Stomach smooth muscle (tissue), 2 donors: ENCODE data around the gene ALDH1L1.
A peak's percentile ranks its signal among the peaks of the same experiment; 100 is the strongest.

Source experiments
- H3K27ac ChIP-seq: one replicate; pipeline ENCODE4 v1.7.0; 2013; ENCODE audit warnings: mild to moderate bottlenecking, low read length, inconsistent platforms
- H3K27me3 ChIP-seq, 2 donors: one replicate each; pipeline ENCODE4 v1.7.0; 2013; ENCODE audit warnings: low read length in 2 of 2; ENCODE audit not compliant: insufficient read depth in 2 of 2, control insufficient read depth in 1 of 2
- H3K36me3 ChIP-seq, 2 donors: one replicate each; pipeline ENCODE4 v1.7.0; 2013; ENCODE audit warnings: low read length in 2 of 2; ENCODE audit not compliant: control insufficient read depth in 2 of 2, insufficient read depth in 2 of 2
- H3K4me1 ChIP-seq: one replicate; pipeline ENCODE4 v1.7.0; 2013; ENCODE audit warnings: low read length; ENCODE audit not compliant: control insufficient read depth, insufficient read depth
- H3K4me3 ChIP-seq, 2 donors: one replicate each; pipeline ENCODE4 v1.7.0; 2013; ENCODE audit warnings: low read length in 2 of 2
- H3K9ac ChIP-seq, 2 donors: one replicate each; pipeline ENCODE4 v1.7.0; 2013; ENCODE audit warnings: low read length in 2 of 2, mild to moderate bottlenecking in 1 of 2
- H3K9me3 ChIP-seq, 2 donors: one replicate each; pipeline ENCODE4 v1.7.0; 2013; ENCODE audit warnings: low read length in 2 of 2; ENCODE audit not compliant: control insufficient read depth in 2 of 2
- donor health status: healthy.
- donor health status: Pancreatic carcinoma.

ALDH1L1 gene

DNA sequence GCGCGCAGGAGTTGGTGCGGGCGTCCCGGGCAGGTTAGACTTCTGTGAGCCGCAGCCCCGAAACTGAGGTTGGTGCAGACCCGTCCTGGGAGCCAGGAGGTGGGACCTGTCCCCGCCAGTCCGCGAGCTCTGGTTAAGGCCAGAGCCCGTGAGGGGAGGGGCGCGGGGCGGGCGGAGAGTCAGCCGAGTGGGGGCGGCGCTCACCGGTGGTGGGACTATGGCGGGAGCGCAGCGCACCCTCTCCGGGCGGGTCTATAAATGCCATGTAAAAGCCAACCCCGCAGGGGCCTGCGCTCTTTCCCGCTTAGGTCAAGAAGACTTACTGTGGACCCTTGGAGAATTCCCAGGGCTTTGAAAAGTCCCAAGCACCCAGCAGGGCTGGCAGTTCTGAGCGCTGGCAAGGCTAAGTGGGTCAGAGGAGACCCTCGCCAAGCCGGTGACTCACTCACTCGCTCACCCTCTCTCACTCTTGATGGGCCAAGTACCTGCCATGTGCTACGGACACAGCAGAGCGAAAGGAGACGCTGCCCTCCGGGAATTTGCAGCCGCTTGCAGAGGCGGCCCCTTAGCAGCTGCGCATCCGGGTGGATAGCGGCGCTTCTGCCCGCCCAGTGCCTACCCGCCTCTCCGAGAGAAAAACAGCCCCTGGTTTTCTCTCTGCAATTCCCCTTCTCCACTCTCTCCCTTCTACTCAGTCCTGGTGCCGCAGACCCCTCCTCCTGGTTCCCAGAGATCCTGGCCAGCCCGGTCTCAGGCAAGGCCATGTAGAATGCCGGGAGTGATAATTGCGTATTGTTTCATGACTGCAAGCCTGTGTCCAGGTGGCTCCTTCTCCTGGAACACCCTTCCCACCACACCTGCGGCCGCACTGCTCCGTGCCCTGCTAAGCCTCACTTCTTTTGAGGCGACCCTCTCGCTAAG, at the start of gene ALDH1L1:
Gene ALDH1L1 (minus strand): TSS at position 110 of the 921 bp plus-strand sequence. CDS start 19,607 bp downstream, outside the sequence.
- Histone ChIP-seq H3K9ac (peak within 1 kb of the TSS; percentile 83 to 84), H3K4me1 (peaks cover 20% of the 10 kb centered on the region), H3K27me3 (no peaks in the 10 kb centered on the region), H3K9me3 (no peaks in the 10 kb centered on the region), H3K36me3 (no peaks in the 10 kb centered on the region), H3K27ac (peak within 1 kb of the TSS; percentile 94), H3K4me3 (peak within 1 kb of the TSS; percentile 62 to 81)

DNA sequence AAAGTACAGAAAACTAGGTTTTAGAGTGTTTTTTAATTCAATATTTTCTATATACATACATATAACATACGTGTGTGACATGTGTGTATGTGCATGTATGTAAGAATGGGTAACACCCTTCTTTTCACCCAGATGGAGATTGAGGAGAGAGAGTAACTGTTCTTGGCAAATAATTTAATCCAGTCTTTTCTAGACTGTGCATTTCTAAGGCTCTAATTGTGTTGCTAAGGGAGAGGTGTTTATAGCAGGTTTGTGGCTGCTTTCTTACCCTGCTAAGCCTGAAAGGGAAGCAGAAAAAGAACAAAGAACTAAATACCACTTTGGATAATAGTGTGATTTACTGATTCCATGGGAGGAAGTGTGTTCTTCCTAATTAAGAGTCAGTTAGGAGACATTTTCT, 46.0 kb upstream of the ALDH1L1 start:
- H3K27me3 ChIP-seq, result no peaks in the 10 kb centered on the region
- no peaks in the 10 kb centered on the region for H3K9me3 ChIP-seq
- H3K9ac ChIP-seq, result no peak overlapping the region
- H3K27ac ChIP-seq, result no peak overlapping the region
- no peaks in the 10 kb centered on the region for H3K36me3 ChIP-seq
- H3K4me3 ChIP-seq, result no peak overlapping the region
- no peaks in the 10 kb centered on the region for H3K4me1 ChIP-seq

DNA sequence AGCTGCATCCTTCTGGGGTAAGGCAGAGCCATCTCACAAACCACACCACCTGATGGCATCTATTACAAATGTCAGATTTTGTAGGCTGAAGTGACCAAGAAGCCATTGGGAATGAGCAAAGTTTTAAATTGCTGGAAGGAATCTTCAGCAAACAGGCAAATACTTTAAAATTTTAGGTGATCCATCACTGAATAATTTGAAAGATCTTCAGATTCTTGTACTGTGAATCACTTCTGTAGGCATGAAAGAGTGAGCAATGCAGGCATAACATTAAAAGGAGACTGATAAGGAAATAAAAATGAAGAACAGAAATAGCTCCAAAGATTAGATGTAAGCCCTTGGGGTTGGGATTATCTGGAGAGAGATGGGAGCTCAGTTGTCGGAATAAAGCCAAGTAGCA, 36.0 kb upstream of the ALDH1L1 start:
- Histone ChIP-seq H3K27me3 (peaks cover 3 to 5% of the 10 kb centered on the region in 2 donors), H3K36me3 (no peaks in the 10 kb centered on the region), H3K4me1 (peaks cover 8% of the 10 kb centered on the region), H3K9me3 (no peaks in the 10 kb centered on the region), H3K27ac (no peak overlapping the region), H3K9ac (no peak overlapping the region), H3K4me3 (no peak overlapping the region)

DNA sequence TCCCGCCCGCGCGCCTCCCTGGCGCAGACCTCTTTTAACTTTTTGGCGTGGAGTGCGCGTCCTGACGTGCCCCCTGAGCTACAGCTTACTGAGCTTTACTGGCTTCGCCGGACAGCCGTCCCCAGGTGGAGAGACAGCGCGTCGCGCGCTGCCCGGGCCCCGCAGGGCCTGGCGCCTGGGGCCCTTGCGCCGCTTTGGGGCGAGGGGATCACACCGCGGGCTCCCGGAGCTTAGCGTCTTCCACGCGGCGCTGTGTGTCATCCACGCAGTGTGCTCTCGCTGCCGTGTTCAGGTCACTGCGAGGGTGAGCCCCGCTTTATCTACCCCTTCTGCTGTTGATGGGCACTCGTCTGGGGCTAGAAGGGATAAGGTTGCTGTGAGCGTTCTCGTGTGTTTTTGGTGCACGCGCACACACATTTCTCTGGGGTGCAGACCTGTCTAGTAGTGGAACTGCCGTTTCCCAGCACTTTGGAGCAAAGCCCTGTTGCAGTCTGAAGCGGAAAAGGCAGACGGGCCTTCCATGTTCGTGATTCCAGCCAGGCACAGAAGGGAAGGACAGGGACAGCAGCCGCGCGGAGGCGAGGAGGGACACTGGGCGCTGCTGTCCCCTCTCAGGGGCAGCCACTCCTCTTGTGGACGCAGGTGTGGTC, 33.1 kb upstream of the ALDH1L1 start:
- no peaks in the 10 kb centered on the region for H3K9me3 ChIP-seq
- H3K4me3 ChIP-seq, result peak overlapping the region; percentile 70 to 76
- peak overlapping the region; percentile 11 for H3K27ac ChIP-seq
- H3K9ac ChIP-seq, result peak overlapping the region; percentile 68 to 71
- H3K4me1 ChIP-seq, result peaks cover 8% of the 10 kb centered on the region
- H3K27me3 ChIP-seq, result peaks cover 3 to 5% of the 10 kb centered on the region in 2 donors
- no peaks in the 10 kb centered on the region for H3K36me3 ChIP-seq

DNA sequence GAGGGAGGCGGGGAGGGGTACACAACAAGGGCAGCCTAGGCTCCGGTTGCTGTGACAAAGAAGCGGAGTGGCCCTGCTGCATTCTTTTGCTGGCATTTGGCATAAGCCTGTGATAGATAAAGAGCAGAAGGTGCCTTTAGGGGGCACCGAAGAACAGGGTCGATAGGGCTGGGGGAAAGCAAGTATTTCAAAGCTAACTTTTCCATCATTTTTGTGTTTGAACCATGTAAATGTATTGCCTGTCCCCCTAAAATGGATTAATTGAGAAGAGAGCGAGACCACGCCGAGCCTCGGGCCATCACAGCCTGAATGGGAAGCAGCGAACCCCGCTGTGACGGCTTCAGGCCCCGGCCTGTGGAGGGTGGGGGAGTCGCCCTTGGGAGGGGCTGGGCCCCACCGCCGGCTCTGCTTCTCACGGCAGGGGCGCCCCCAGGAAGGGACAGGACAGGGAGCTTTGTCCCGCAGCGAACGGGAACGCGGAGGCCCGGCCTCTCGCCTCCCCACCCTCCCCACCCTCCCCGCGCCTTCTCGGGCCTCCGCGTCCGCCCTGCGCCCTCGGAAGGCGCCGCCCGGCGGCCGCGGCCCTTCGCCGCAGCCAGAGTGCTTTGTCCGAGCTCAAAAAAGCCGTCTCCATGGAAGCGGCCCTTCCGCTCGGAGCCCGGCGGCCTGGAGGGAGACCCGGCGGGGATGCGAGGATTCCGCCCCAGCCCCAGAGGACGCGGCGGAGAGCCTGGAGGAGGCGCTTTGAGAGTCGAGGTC, 32.4 kb upstream of the ALDH1L1 start:
- Histone ChIP-seq H3K4me3 (peak overlapping the region; percentile 70 to 76), H3K36me3 (no peaks in the 10 kb centered on the region), H3K9ac (peak overlapping the region; percentile 68 to 79), H3K27me3 (peaks cover 3 to 5% of the 10 kb centered on the region in 2 donors), H3K27ac (peak overlapping the region; percentile 11), H3K4me1 (peaks cover 8% of the 10 kb centered on the region), H3K9me3 (no peaks in the 10 kb centered on the region)

DNA sequence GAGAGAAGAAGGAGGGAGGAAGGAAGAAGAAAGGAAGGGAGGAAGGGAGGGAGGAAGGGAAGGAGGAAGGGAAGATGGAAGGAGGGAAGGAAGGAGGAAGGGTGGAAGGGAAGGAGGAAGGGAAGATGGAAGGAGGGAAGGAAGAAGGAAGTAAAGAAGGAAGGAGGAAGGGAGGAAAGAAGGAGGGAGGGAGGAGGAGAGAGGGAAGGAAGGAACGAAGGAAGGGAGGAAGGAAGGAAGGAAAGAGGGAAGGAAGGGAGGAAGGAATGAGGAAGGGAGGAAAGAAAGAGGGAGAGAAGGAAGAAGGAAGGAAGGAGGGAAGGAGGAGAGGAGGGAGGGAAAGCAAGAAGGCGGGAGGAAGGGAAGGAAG, 31.8 kb upstream of the ALDH1L1 start:
- Histone ChIP-seq H3K27ac (no peak overlapping the region), H3K36me3 (no peaks in the 10 kb centered on the region), H3K27me3 (peaks cover 3 to 5% of the 10 kb centered on the region in 2 donors), H3K4me1 (peaks cover 8% of the 10 kb centered on the region), H3K4me3 (no peak overlapping the region), H3K9me3 (no peaks in the 10 kb centered on the region), H3K9ac (no peak overlapping the region)

DNA sequence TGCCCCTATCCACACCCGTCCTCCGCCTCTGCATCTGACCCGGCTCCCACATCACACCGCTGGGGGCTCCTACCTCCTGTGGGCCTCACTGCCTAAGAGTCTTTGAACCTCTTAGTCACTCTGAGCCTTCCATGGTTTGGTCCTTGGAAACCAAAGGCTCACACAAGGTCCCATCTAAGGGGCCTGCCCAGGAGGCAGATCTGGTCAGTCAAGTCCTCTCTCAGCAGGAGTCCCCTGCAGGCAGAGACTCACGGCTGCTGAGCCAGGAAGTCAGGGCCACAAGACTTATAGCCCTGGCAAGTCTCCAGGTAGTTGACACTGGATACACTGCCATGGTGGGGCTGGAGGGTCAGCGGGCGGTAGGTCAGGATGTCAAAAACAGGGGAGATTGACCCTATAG, 31.2 kb upstream of the ALDH1L1 start:
- Histone ChIP-seq H3K27me3 (peaks cover 3 to 4% of the 10 kb centered on the region in 2 donors), H3K27ac (no peak overlapping the region)

DNA sequence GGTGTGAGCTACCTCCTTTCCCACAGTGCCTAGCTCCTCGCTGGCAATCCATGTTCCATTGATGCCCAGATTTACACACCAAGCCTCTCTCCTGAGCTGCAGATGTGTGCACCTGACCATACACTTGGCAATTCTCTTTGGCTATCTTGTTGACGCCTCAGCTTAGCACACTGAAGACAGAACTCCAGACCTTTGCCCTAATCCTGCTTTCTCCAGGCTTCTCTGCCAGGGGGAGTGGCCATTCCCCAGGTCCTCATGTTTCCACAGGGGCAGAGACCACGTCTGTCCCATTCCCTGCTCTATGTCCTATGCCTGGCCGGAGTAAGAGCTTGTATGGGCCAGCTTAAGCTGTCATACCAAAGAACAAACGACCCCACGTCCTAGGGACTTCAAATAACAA, 30.2 kb upstream of the ALDH1L1 start:
- Histone ChIP-seq H3K4me3 (no peak overlapping the region), H3K36me3 (no peaks in the 10 kb centered on the region), H3K9me3 (no peaks in the 10 kb centered on the region), H3K4me1 (peaks cover 8% of the 10 kb centered on the region), H3K9ac (no peak overlapping the region), H3K27ac (no peak overlapping the region), H3K27me3 (peaks cover 2 to 3% of the 10 kb centered on the region in 2 donors)

More for the DNA sequence above, 31.2 kb upstream of the ALDH1L1 start:
- H3K4me3 ChIP-seq, result no peak overlapping the region
- no peaks in the 10 kb centered on the region for H3K9me3 ChIP-seq
- H3K36me3 ChIP-seq, result no peaks in the 10 kb centered on the region
- no peak overlapping the region for H3K9ac ChIP-seq
- H3K4me1 ChIP-seq, result peaks cover 8% of the 10 kb centered on the region

DNA sequence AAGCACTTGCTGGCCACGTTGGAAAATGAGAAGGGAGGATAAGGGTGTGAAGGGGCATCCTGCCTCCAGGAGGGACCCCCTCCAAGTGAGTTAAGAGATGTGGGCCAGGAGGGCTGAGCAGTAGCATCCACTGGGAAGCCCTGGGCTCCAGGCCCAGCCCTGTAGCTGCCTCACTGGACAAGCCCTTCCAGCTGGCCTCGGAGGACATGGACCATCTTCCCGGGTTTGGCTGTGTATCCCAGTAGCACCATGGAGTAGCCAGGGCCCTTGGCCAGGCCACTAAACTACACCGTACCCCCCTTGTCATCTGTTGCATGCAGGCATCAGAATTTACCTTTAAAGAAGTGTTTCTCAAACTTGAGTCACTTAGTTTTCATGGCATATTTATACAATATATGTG, 29.4 kb upstream of the ALDH1L1 start:
- Histone ChIP-seq H3K4me1 (peaks cover 8% of the 10 kb centered on the region), H3K4me3 (no peak overlapping the region), H3K9ac (no peak overlapping the region), H3K27ac (no peak overlapping the region), H3K9me3 (no peaks in the 10 kb centered on the region), H3K27me3 (peaks cover 0 to 3% of the 10 kb centered on the region in 2 donors), H3K36me3 (no peaks in the 10 kb centered on the region)

DNA sequence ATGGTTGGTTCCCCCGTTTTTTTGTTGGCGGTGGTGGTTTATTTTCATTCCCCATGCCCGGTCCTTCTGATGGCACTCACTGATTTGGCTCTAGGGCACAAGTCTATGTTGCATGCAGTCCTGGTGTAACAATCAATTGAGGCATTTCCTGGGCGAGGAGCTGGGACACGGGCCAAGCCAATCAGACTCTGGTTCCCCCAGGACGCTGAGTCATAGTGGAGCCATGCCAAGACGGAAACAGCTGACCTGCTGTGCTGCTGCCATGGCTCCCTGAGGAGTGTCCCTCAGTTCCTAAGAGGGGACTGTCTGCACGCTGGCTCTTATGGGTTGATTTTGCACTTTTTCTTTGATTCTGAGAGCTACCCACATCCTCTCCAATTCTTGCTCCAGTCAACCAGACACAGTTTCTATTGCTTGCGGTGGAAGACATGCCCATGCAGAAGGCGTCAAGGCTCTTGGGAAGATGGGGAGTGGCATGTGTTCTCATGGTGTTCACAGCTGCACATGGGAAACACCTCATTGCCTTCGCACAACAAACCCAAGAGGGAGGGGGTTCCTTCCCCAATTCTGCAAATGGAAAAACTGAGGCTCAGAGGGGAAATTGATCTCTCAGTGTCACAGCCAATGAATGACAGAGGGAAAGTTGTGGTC, 28.3 kb upstream of the ALDH1L1 start:
- Histone ChIP-seq H3K27ac (no peak overlapping the region), H3K9ac (no peak overlapping the region)

More for the DNA sequence above, 28.3 kb upstream of the ALDH1L1 start:
- Histone ChIP-seq H3K27me3 (peaks cover 0 to 2% of the 10 kb centered on the region in 2 donors), H3K4me1 (peaks cover 5% of the 10 kb centered on the region), H3K9me3 (no peaks in the 10 kb centered on the region), H3K36me3 (no peaks in the 10 kb centered on the region), H3K4me3 (no peak overlapping the region)
